ENCODE measurements around the gene RAPSN. TPM values are rescaled to one million over a fixed set of nuclear protein-coding genes. Genes with fewer than 3 reads are reported as not detected.

RAPSN gene
- total RNA-seq, 1 experiment from 2014 or later: not detected

- Histone ChIP-seq H2AFZ (ENCODE audit: low read length) (no peak overlapping the region), H3K9me3 (ENCODE audit: low read length) (no peaks in the 10 kb centered on the region), H3K79me2 (ENCODE audit: low read length) (0 out of 2 replicates have a peak, but pooled peaks cover 6% of the 10 kb centered on the region), H3K4me3 (ENCODE audit: low read length) (no peak overlapping the region), H3K27ac (ENCODE audit: low read length) (no peak overlapping the region), H3K4me2 (ENCODE audit: low read length) (no peak overlapping the region), H3K36me3 (ENCODE audit: low read depth, low read length) (peaks cover 63% of the 10 kb centered on the region), H4K20me1 (ENCODE audit: low read length) (no peaks in the 10 kb centered on the region), H3K4me1 (ENCODE audit: insufficient read depth, low read length) (no peaks in the 10 kb centered on the region), H3K9ac (ENCODE audit: low read length) (no peak overlapping the region), H3K27me3 (ENCODE audit: low read length) (no peaks in the 10 kb centered on the region), H3K9me2 (replicated peaks; ENCODE audit: low read length) (no peaks in the 10 kb centered on the region), H3F3A (ENCODE audit: low read length, unreplicated experiment) (no peaks in the 10 kb centered on the region)
- CTCF ChIA-PET: no interaction called here
- DNase-seq (no peak), ATAC-seq (no peak)
- POLR2A ChIA-PET (ENCODE audit: unreplicated experiment): no interaction called here
- TF ChIP-seq EZH2 (IDR thresholded peaks at IDR 0.05; ENCODE audit: low read length, unreplicated experiment) (no peak), CTCF (conservative IDR thresholded peaks at IDR 0.05; ENCODE audit: low read depth, low read length) (no peak), EZH2phosphoT487 (IDR thresholded peaks at IDR 0.05; ENCODE audit: borderline replicate concordance, low read length) (no peak)
- no TSS peak for BruUV-seq (replicated peaks)
- intact Hi-C loops (cut with micrococcal nuclease): no loop called here
Observed at GRCh38 chr11:47470671-47471070, 21.7 kb upstream of the RAPSN start.

- no peak overlapping the region for H3K4me2 ChIP-seq (ENCODE audit: low read length)
- POLR2A ChIA-PET (ENCODE audit: unreplicated experiment): no interaction called here
- DNase-seq (no peak), ATAC-seq (no peak)
- 0 out of 2 replicates have a peak, but pooled peaks cover 6% of the 10 kb centered on the region for H3K79me2 ChIP-seq (ENCODE audit: low read length)
- peaks cover 58% of the 10 kb centered on the region for H3K36me3 ChIP-seq (ENCODE audit: low read depth, low read length)
- no peak overlapping the region for H3K27ac ChIP-seq (ENCODE audit: low read length)
- no peaks in the 10 kb centered on the region for H3K27me3 ChIP-seq (ENCODE audit: low read length)
- no peak for TF ChIP-seq CTCF (conservative IDR thresholded peaks at IDR 0.05; ENCODE audit: low read depth, low read length)
- TF ChIP-seq EZH2 (IDR thresholded peaks at IDR 0.05; ENCODE audit: low read length, unreplicated experiment): no peak
- TF ChIP-seq EZH2phosphoT487 (IDR thresholded peaks at IDR 0.05; ENCODE audit: borderline replicate concordance, low read length): no peak
- H4K20me1 ChIP-seq (ENCODE audit: low read length): no peaks in the 10 kb centered on the region
- no TSS peak for BruUV-seq (replicated peaks)
- no peaks in the 10 kb centered on the region for H3F3A ChIP-seq (ENCODE audit: low read length, unreplicated experiment)
- H3K9ac ChIP-seq (ENCODE audit: low read length): no peak overlapping the region
- no peaks in the 10 kb centered on the region for H3K9me2 ChIP-seq (replicated peaks; ENCODE audit: low read length)
- intact Hi-C loops (cut with micrococcal nuclease): no loop called here
- CTCF ChIA-PET: no interaction called here
- no peaks in the 10 kb centered on the region for H3K9me3 ChIP-seq (ENCODE audit: low read length)
- no peaks in the 10 kb centered on the region for H3K4me1 ChIP-seq (ENCODE audit: insufficient read depth, low read length)
- H2AFZ ChIP-seq (ENCODE audit: low read length): no peak overlapping the region
- no peak overlapping the region for H3K4me3 ChIP-seq (ENCODE audit: low read length)
Observed at GRCh38 chr11:47469361-47470179, 20.6 kb upstream of the RAPSN start.

GRCh38 chr11:47468598-47469214 is 19.8 kb upstream of the RAPSN start:
- H3K79me2 ChIP-seq (ENCODE audit: low read length): 0 out of 2 replicates have a peak, but pooled peaks cover 6% of the 10 kb centered on the region
- POLR2A ChIA-PET (ENCODE audit: unreplicated experiment): no interaction called here

More at GRCh38 chr11:47468598-47469214, 19.8 kb upstream of the RAPSN start:
- ATAC-seq (no peak), DNase-seq (no peak)
- Histone ChIP-seq H3K36me3 (ENCODE audit: low read depth, low read length) (peaks cover 57% of the 10 kb centered on the region), H3K4me2 (ENCODE audit: low read length) (no peak overlapping the region), H3K9me3 (ENCODE audit: low read length) (no peaks in the 10 kb centered on the region), H3K27ac (ENCODE audit: low read length) (no peak overlapping the region), H3K9me2 (replicated peaks; ENCODE audit: low read length) (no peaks in the 10 kb centered on the region), H2AFZ (ENCODE audit: low read length) (no peak overlapping the region), H3K27me3 (ENCODE audit: low read length) (no peaks in the 10 kb centered on the region), H3K9ac (ENCODE audit: low read length) (no peak overlapping the region), H4K20me1 (ENCODE audit: low read length) (no peaks in the 10 kb centered on the region), H3K4me1 (ENCODE audit: insufficient read depth, low read length) (no peaks in the 10 kb centered on the region), H3K4me3 (ENCODE audit: low read length) (no peak overlapping the region), H3F3A (ENCODE audit: low read length, unreplicated experiment) (no peaks in the 10 kb centered on the region)
- CTCF ChIA-PET: no interaction called here
- TF ChIP-seq EZH2phosphoT487 (IDR thresholded peaks at IDR 0.05; ENCODE audit: borderline replicate concordance, low read length) (no peak), EZH2 (IDR thresholded peaks at IDR 0.05; ENCODE audit: low read length, unreplicated experiment) (no peak), CTCF (conservative IDR thresholded peaks at IDR 0.05; ENCODE audit: low read depth, low read length) (no peak)
- BruUV-seq (replicated peaks): no TSS peak
- intact Hi-C loops (cut with micrococcal nuclease): no loop called here
